ENCODE results near the gene ICE1.

- no peak for TF ChIP-seq CTCF (IDR thresholded peaks at IDR 0.05; ENCODE audit: insufficient read depth, low read length)
- no peak for TF ChIP-seq GABPA (IDR thresholded peaks at IDR 0.05; ENCODE audit: low read depth)
- TF ChIP-seq REST (IDR thresholded peaks at IDR 0.05; ENCODE audit: insufficient replicate concordance, low read depth), result no peak
- TF ChIP-seq SPI1 (IDR thresholded peaks at IDR 0.05; ENCODE audit: borderline replicate concordance, low read depth), result no peak
These were observed 13.8 kb downstream of the ICE1 start for GRCh38 chr5:5436203-5436760.

Measured in HL-60 (cell line).